SK-N-SH (cell line): ENCODE measurements around the gene WDR62. TPM values are rescaled to one million over a fixed set of nuclear protein-coding genes. Genes with fewer than 3 reads are reported as not detected.

Experiments used
- polyA plus RNA-seq, 3 experiments: library from polyadenylated mRNA; depleted of rRNA; stranded (reverse); fragments of >200 nt; gene quantifications; 2 replicates each; pipeline ENCODE4 v1.2.3, GENCODE V29; 2012

The WDR62 gene
- polyA plus RNA-seq, 1 of the 3 experiments (the other 2 are of a cell fraction): 5.3 TPM

Other genes with a start within 250 kb of the WDR62 start
- not detected in 2 replicates for gene PRODH2, start 242.1 kb upstream of the WDR62 start, polyA plus RNA-seq (2012; rRNA removed)
- not detected in 2 replicates for gene NPHS1, start 202.4 kb upstream of the WDR62 start, polyA plus RNA-seq (2012; rRNA removed)
- gene KIRREL2, start 198.0 kb upstream of the WDR62 start, polyA plus RNA-seq (2012; rRNA removed): 0.21 and 0.37 TPM in 2 replicates
- 31.8 and 66.7 TPM in 2 replicates for gene APLP1, start 186.3 kb upstream of the WDR62 start, polyA plus RNA-seq (2012; rRNA removed)
- 5.5 and 11.4 TPM in 2 replicates for gene NFKBID, start 154.4 kb upstream of the WDR62 start, polyA plus RNA-seq (2012; rRNA removed)
- 0.59 and 0.76 TPM in 2 replicates for gene HCST, start 152.4 kb upstream of the WDR62 start, polyA plus RNA-seq (2012; rRNA removed)
- not detected in 2 replicates for gene TYROBP, start 146.6 kb upstream of the WDR62 start, polyA plus RNA-seq (2012; rRNA removed)
- gene LRFN3, start 118.5 kb upstream of the WDR62 start, polyA plus RNA-seq (2012; rRNA removed): 2.1 and 5.4 TPM in 2 replicates
- 22.5 and 25.3 TPM in 2 replicates for gene SDHAF1, start 59.7 kb upstream of the WDR62 start, polyA plus RNA-seq (2012; rRNA removed)
- 0.48 and 0.58 TPM in 2 replicates for gene SYNE4, start 46.1 kb upstream of the WDR62 start, polyA plus RNA-seq (2012; rRNA removed)
- gene ALKBH6, start 40.7 kb upstream of the WDR62 start, polyA plus RNA-seq (2012; rRNA removed): 29.9 and 30.7 TPM in 2 replicates
- 7.1 and 13.1 TPM in 2 replicates for gene CLIP3, start 22.0 kb upstream of the WDR62 start, polyA plus RNA-seq (2012; rRNA removed)
- 6.2 and 6.3 TPM in 2 replicates for gene THAP8, start 612 bp upstream of the WDR62 start, polyA plus RNA-seq (2012; rRNA removed)
- 0.18 TPM in 1 of 2 replicates, not detected in the other for gene OVOL3, start 56.2 kb downstream of the WDR62 start, polyA plus RNA-seq (2012; rRNA removed)
- gene POLR2I, start 60.0 kb downstream of the WDR62 start, polyA plus RNA-seq (2012; rRNA removed): 54.8 and 140 TPM in 2 replicates
- 566 and 712 TPM in 2 replicates for gene TBCB, start 60.6 kb downstream of the WDR62 start, polyA plus RNA-seq (2012; rRNA removed)
- 999 and 1,027 TPM in 2 replicates for gene CAPNS1, start 85.2 kb downstream of the WDR62 start, polyA plus RNA-seq (2012; rRNA removed)
- not detected in 2 replicates for gene COX7A1, start 97.5 kb downstream of the WDR62 start, polyA plus RNA-seq (2012; rRNA removed)
- 1.5 and 1.9 TPM in 2 replicates for gene ZNF565, start 159.8 kb downstream of the WDR62 start, polyA plus RNA-seq (2012; rRNA removed)
- gene ZNF146, start 160.2 kb downstream of the WDR62 start, polyA plus RNA-seq (2012; rRNA removed): 25.4 and 35.8 TPM in 2 replicates